Measurements from ENCODE around the gene KRTAP9-9.

GRCh38 chr17:41284546-41284945 is 29.4 kb downstream of the KRTAP9-9 start:
- TF ChIP-seq CTCF (IDR thresholded peaks at IDR 0.05; ENCODE audit: low read length), result no peak
- no peak for TF ChIP-seq EZH2phosphoT487 (IDR thresholded peaks at IDR 0.05; ENCODE audit: low read length)
- TF ChIP-seq EZH2 (optimal IDR thresholded peaks at IDR 0.05; ENCODE audit: low read depth, low read length), result no peak
